ENCODE measurements around the gene CCDC13.
A peak's percentile ranks its signal among the peaks of the same experiment; 100 is the strongest.

Gene CCDC13

DNA sequence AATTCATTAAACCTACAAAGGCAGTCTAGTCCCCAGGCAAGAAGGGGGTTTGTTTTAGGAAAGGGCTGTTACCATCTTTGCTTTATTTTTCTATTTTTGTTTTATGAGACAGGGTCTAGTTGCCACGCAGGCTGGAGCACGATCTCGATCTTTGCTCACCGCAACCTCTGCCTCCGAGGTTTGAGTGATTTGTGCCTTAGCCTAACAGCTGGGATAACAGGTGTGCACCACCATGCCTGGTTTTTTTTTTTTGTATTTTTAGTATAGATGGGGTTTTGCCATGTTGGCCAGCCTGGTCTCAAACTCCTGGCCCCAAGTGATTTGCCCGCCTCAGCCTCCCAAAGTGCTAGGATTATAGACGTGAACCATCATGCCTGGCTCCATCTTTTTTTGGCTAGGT is 26.3 kb upstream of the CCDC13 start:
- DNase-seq, result no peak

GRCh38 chr3:42796332-42796885 is 23.4 kb upstream of the CCDC13 start:
- DNase-seq, result no peak

GRCh38 chr3:42795621-42796181 is 22.6 kb upstream of the CCDC13 start:
- no peak for DNase-seq

- no peak for DNase-seq
These were observed 17.7 kb upstream of the CCDC13 start for GRCh38 chr3:42790714-42791229.

GRCh38 chr3:42786631-42787030 is 13.6 kb upstream of the CCDC13 start:
- no peak for DNase-seq

- no peak for DNase-seq
These were observed 13.2 kb upstream of the CCDC13 start for GRCh38 chr3:42786212-42786611.

DNA sequence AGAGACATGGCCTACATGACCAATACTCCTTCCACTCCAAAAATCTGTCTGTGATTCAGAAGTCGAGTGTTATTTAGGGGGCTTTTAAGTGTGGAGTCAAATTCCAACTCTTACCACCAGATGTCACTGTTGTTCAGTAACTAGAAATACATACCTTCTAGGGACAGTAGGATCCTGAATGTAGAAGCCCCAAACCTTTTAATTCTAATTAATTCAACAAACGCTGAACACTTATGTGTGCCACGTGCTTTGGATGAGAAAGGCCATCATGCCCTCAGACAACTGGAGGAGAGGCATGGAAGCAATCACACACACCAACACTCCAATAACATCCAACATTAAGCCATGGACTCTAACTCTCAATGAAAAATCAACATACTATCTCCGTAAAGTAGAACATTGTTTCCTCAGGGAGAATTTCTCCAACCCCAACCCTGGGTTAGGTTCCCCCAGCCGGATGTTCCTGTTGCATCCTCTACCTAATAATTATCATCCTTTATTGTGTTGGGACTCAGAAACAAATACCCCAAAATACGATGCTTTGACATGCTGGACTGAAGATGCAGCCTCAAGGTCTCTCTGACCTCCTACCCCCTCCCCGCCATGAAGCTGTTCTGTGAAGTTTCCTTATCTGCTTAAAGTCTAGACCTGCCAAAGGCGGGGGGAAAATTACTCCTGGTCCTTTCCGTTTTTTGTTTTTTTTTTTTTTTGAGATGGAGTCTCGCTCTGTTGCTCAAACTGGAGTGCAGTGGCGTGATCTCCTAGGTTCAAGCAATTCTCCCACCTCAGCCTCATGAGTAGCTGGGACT is 8.0 kb upstream of the CCDC13 start:
- peak; percentile 39 to 81 for DNase-seq

- no peak for DNase-seq
These were observed 7.3 kb upstream of the CCDC13 start for GRCh38 chr3:42780398-42780797.

GRCh38 chr3:42778644-42779043 is 5.6 kb upstream of the CCDC13 start:
- DNase-seq, result no peak

- DNase-seq, result no peak
These were observed 327 bp upstream of the CCDC13 start for GRCh38 chr3:42773409-42773751.

DNA sequence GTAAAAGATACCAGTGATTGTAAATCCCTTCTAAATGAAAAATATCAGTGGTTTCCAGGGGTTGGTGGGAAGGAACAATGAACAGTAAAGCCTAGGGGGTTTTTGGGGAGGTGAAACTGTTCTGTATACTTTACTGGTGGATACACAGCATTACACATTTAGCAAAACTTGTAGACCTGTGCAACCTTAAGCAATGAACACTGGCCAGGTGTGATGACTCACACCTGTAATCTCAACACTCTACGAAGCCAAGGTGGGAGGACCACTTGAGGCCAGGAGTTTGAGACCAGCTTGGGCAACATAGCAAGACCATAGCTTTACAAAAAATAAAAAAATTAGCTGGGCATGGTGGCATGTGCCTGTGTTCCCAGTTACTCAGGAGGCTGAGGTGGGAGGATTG is 1.8 kb downstream of the CCDC13 start:
- DNase-seq, result no peak

DNA sequence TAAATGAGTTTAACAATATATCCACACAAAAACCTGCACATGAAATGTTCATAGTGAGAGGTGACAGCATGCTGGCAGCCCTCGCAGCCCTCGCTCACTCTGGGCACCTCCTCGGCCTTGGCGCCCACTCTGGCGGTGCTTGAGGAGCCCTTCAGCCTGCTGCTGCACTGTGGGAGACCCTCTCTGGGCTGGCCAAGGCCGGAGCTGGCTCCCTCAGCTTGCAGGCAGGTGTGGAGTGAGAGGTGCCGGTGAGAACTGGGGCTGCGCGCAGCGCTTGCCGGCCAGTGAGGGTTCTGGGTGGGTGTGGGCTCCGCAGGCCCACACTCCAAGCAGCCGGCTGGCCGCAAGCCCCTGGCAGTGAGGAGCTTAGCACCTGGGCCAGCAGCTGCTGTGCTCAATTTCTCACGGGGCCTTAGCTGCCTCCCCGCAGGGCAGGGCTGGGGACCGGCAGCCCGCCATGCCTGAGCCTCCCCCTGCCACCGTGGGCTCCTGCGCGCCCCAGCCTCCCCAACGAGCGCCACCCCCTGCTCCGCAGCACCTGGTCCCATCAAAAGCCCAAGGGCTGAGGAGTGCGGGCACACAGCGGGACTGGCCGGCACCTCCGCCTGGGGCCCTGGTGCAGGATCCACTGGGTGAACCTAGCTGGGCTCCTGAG is 3.4 kb downstream of the CCDC13 start:
- DNase-seq, result no peak

GRCh38 chr3:42764561-42765295 is 8.3 kb downstream of the CCDC13 start:
- no peak for DNase-seq

GRCh38 chr3:42764115-42764514 is 8.9 kb downstream of the CCDC13 start:
- no peak for DNase-seq

DNA sequence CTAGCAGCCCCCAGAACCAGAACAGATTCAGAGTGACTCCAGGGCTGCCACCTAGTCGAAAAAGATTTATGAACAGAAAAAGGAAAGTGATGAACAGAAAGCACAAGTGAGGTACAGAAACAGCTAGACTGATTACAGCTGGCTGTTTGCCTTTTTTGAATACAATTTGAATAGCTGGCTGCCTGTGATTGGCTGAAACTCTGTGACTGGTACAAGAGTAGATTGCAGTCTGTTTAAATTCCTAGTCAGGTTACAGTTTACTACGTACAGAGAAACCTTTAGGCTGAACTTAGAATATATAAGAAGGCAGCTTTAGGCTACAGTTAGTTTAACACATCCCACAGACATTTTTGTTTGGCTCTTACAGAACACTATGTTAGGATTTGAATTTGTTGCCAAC is 10.0 kb downstream of the CCDC13 start:
- no peak for DNase-seq

- no peak for DNase-seq
These were observed 10.9 kb downstream of the CCDC13 start for GRCh38 chr3:42762046-42762724.

DNA sequence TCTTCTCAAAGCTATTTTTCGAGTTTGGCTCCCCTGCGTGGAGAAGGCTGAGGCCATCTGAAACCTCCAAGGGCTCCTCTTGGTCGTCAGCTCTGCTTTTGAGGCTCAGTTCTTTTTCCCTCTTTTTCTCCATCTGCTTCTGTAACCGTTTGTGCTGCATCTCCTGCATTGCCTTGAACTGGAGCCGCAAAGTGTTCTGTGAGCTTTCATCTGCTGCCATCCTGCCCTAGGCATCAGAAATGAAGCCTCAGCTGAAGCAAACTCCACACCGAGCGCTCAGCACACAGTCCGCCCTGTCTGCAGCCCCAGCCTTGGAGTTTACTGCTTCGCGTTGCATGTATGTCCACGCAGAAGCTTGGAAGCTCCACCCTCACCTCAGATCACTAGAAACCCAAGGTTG is 14.9 kb downstream of the CCDC13 start:
- no peak for DNase-seq

GRCh38 chr3:42756681-42757213 is 16.3 kb downstream of the CCDC13 start:
- DNase-seq, result no peak

- peak in 1 of 2 experiments; percentile 30 for DNase-seq
These were observed 17.1 kb downstream of the CCDC13 start for GRCh38 chr3:42755681-42756578.

DNA sequence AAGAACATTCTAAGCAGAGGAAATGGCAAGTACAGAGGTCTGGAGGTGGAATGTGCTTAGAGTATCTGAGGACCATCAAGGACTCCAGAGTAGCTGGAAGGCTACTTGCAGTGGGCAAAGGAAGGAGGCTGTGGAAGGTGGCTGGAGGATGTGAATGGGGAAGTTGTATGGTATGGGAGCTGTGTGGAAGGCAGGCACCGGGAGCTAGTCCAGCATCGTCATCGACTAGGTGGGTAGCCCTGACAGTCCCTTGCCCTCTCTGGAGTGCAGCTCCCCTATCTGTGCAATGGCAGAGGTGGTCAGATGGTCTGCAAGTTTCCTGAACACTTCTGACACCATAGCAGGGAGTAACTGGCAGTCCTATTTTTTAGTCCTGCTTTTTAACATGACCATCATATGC is 19.3 kb downstream of the CCDC13 start:
- DNase-seq, result no peak

- DNase-seq, result no peak
These were observed 20.1 kb downstream of the CCDC13 start for GRCh38 chr3:42752961-42753360.
